Stimulated activated CD4-positive, alpha-beta T cell treated with anti-CD3 and anti-CD28 coated beads, Interleukin-15, amount 100 ng/mL, for 1 hour (primary cell): ENCODE measurements around the gene PRDM4.
"Not testable (repeated sequence)": the region's sequence is repeated elsewhere in the genome, so short reads cannot be mapped to it uniquely, and the experiment has no call there.

ENCODE experiments used
- DNase-seq, 2 donors: peaks; one replicate each; pipeline ENCODE4 v3.0.0-alpha.2; 2020; ENCODE audit warnings: low read depth in 1 of 2, low spot score in 1 of 2

The PRDM4 gene

GRCh38 chr12:107774349-107775029 is 13.6 kb upstream of the PRDM4 start, which contains the start of gene ASCL4:
TSS of gene ASCL4 (plus strand) at chr12:107774704. CDS start at chr12:107775219, 515 bp downstream.
- DNase-seq: no peak

- no peak for DNase-seq
Observed at GRCh38 chr12:107767466-107767865, 6.5 kb upstream of the PRDM4 start.

- no peak for DNase-seq
Observed at GRCh38 chr12:107765316-107765715, 4.4 kb upstream of the PRDM4 start.

- DNase-seq: no peak
Observed at GRCh38 chr12:107764626-107765025, 3.7 kb upstream of the PRDM4 start.

- no peak for DNase-seq
Observed at GRCh38 chr12:107762874-107763273, 1.9 kb upstream of the PRDM4 start.

GRCh38 chr12:107761502-107761904 is 566 bp upstream of the PRDM4 start:
- no peak for DNase-seq

GRCh38 chr12:107760207-107760808 is 629 bp downstream of the PRDM4 start:
- DNase-seq: no peak

GRCh38 chr12:107759410-107759809 is 1.5 kb downstream of the PRDM4 start:
- no peak for DNase-seq

GRCh38 chr12:107749083-107749482 is 11.9 kb downstream of the PRDM4 start:
- no peak for DNase-seq

- no peak for DNase-seq
Observed at GRCh38 chr12:107748472-107748871, 12.5 kb downstream of the PRDM4 start.

- no peak for DNase-seq
Observed at GRCh38 chr12:107736914-107737313, 24.0 kb downstream of the PRDM4 start.

GRCh38 chr12:107735763-107736162 is 25.2 kb downstream of the PRDM4 start:
- DNase-seq: no peak

- no peak for DNase-seq
Observed at GRCh38 chr12:107734139-107734538, 26.8 kb downstream of the PRDM4 start.

- DNase-seq: no peak
Observed at GRCh38 chr12:107732365-107732764, 28.6 kb downstream of the PRDM4 start.

GRCh38 chr12:107731366-107731765 is 29.6 kb downstream of the PRDM4 start:
- no peak for DNase-seq

GRCh38 chr12:107730618-107731341 is 30.2 kb downstream of the PRDM4 start:
- no peak for DNase-seq

- DNase-seq: not testable (repeated sequence)
Observed at GRCh38 chr12:107727742-107728141, 33.2 kb downstream of the PRDM4 start.

GRCh38 chr12:107727327-107727726 is 33.6 kb downstream of the PRDM4 start:
- not testable (repeated sequence) for DNase-seq

GRCh38 chr12:107718606-107719005 is 42.3 kb downstream of the PRDM4 start:
- DNase-seq: no peak

GRCh38 chr12:107715780-107716179 is 45.2 kb downstream of the PRDM4 start:
- DNase-seq: no peak

- not testable (repeated sequence) for DNase-seq
Observed at GRCh38 chr12:107705522-107705921, 55.4 kb downstream of the PRDM4 start.

- DNase-seq: no peak
Observed at GRCh38 chr12:107704041-107704440, 56.9 kb downstream of the PRDM4 start.
